22Rv1 (cell line): ENCODE data around the gene NANOS3.

Experiments used
- ZFX ChIP-seq: fragments of 450-650 bp; IDR thresholded peaks from 2 replicates; pipeline ENCODE4 v1.6.1; 2017; ENCODE audit warnings: antibody characterized with exemption, borderline replicate concordance
- TF ChIP-seq, protein P1 (sequence below): fragments of 450-650 bp; IDR thresholded peaks from 2 replicates; pipeline ENCODE4 v1.5.1; 2017; ENCODE audit warnings: mild to moderate bottlenecking

- TF ChIP-seq, protein P1, sequence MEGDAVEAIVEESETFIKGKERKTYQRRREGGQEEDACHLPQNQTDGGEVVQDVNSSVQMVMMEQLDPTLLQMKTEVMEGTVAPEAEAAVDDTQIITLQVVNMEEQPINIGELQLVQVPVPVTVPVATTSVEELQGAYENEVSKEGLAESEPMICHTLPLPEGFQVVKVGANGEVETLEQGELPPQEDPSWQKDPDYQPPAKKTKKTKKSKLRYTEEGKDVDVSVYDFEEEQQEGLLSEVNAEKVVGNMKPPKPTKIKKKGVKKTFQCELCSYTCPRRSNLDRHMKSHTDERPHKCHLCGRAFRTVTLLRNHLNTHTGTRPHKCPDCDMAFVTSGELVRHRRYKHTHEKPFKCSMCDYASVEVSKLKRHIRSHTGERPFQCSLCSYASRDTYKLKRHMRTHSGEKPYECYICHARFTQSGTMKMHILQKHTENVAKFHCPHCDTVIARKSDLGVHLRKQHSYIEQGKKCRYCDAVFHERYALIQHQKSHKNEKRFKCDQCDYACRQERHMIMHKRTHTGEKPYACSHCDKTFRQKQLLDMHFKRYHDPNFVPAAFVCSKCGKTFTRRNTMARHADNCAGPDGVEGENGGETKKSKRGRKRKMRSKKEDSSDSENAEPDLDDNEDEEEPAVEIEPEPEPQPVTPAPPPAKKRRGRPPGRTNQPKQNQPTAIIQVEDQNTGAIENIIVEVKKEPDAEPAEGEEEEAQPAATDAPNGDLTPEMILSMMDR: no peak
- no peak for TF ChIP-seq ZFX
Measured at GRCh38 chr19:13896227-13896626, 19.3 kb downstream of the NANOS3 start.
